HG03442 (cell line): ENCODE data around the gene SP6.

Experiments used
- ATAC-seq: cut with Tn5 transposase; IDR thresholded peaks from one replicate; pipeline ENCODE4 v1.9.1; 2021; ENCODE audit warnings: mild to moderate bottlenecking, moderate library complexity; ENCODE audit not compliant: unreplicated experiment

Gene SP6

DNA sequence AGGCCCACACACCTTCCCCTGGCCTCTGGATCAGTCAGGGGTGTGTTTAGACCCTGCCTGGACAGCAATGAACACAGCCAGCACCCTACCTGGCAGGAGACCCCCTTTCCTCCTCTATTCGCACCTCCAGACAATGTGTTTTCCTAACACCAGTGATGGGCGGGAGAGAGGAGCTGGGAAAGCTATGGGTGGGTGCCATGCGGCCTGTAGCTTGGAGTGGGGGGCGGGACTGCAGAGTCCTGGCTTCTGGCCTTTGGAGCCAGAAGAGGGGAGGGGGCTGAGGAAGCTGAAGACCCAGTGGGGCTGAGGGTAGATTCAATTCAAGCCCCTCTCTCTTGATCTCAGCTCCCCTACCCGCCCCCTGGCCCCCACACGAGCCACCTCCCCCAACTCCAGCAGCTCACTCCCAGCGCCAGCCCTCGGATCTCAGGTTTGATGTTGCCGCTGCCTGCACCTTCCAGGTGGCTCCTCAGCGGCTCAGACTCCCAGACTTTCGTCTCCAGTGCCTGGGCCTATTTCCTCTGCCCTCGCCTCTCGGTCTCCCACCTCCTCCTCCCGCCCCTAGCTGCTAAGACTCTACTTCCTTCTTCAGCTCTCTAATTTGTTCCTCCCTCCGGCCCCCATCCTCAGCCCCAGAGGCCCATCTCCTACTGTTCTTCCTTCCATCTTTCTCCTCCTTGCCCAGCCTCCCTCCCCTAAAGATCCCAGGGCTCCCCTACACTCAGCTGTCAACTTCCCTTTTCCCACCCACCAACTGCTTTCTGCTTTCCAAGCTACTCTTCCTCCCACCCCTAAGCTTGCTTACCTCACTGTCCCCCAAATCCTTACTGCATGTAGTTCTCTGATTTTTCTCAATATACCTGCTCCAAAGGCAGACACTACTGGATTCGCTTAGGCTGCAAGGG lies 6.8 kb upstream of the SP6 start:
- ATAC-seq, result no peak

DNA sequence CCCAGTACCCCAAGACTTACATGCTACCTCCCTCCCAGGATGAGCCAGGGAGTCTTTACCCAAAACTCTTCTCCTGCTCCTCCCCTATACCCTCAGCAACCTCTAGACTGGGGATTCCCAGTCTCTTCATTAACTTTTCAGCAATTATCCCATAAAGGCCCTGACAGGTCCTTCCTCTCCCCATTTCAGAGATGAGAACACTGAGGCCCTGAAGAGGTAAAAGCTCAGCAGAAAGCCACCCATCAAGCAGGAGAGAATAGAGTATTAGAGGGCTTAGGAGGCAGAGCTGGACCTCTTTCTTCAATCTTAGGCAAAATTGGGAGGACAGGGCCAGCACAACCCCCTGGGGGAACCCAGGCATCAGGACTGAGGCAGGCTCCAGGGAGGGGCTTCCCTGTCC lies 5.9 kb upstream of the SP6 start:
- ATAC-seq, result no peak

DNA sequence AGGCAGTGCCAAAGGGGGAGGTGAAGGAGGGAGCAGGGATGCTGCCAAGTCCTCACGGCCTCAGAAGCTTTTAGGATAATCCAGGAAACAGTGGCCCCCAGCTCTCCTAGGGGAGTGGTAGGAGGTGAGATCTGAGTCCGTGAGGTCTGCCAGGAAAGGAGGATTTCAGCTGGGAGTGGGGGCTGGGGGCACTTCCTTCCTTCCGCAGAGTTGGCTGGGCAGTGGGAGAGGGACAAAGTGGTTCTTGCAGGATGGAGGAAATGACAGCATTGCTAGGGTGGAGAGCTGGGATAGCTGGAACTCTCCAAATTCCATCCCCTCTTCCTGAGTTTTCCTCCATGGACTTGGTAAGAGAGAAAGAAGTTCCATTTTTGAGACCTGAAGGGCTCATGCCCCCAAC lies 4.8 kb upstream of the SP6 start:
- ATAC-seq, result no peak

GRCh38 chr17:47853616-47854015 lies 2.7 kb upstream of the SP6 start:
- ATAC-seq, result no peak

- ATAC-seq, result no peak
Measured at GRCh38 chr17:47852113-47852949, 1.4 kb upstream of the SP6 start.

DNA sequence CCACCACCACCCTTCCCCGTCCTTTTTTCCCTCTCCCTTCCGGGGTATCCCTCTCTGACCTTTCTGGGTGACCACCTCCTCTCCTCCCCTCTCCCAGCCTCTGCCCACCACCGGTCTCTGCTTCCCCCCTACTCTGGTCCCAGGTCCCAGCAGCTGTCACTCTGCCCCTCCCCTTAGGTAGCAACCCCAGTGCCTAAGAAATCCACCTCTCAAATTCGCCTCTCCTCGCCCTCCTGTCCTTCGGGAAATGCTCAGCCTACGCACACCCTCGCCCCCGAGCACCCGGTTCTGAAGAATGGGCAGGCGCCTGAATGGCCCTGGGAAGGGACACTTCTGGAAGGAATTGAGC lies 775 bp upstream of the SP6 start:
- ATAC-seq, result no peak

DNA sequence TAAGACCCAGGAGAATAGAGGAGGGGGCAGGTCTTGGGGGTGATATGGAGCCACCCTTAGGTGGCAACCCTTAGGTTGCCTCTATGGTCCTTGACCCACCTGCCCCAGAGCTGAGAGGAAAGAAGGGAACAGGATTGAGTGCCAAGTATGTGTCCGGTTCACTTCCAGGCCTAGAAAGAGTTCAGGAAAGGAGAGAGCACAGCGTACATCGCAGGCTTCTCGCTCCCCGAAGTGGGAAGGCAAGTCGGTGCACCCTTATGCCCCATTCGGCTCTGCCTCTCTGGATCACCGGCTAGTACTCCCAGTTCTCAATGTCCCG lies 631 bp downstream of the SP6 start:
- no peak for ATAC-seq

GRCh38 chr17:47848198-47848513 lies 2.8 kb downstream of the SP6 start:
- no peak for ATAC-seq

DNA sequence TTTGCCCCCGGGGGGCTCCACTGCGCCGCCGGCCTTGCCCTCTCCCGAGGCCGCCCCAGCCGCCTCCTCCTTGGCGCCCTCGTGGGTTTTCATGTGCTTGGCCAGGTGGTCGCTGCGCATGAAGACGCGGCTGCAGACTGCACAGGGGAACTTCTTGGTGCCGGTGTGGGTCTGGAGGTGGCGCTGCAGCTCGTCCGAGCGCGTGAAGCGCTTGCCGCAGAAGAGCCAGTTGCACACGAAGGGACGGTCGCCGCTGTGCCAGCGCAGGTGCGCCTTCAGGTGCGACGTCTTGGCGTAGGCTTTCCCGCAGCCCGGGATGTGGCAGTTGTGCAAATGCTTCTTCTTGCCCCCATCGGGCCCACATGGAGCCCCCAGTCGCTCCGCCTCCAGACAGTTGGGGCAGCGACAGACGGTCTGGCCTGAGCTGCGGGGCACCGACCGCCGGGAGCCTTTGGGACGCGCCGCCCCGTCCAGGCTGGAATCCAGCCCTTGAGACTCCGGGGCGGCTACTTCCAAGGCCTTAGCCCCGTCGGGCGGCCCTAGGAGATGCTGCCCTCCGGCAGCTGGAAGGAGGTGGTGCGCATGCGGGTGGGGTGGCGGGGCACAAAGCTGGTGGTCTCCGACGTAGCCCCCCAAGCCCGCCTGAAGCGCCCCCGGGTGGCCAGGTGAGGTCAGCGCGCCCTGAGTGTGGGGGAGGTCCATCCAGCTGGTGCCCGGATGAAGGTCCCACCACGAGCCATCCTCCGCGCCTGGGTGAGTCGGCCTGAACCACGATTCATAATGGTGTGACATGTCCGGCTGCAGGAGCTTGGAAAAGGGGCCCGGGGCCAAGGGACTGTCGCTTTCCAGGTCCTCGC lies 3.4 kb downstream of the SP6 start:
- ATAC-seq, result no peak

GRCh38 chr17:47846716-47847340 lies 4.1 kb downstream of the SP6 start:
- no peak for ATAC-seq

- ATAC-seq, result no peak
Measured at GRCh38 chr17:47845716-47846075, 5.3 kb downstream of the SP6 start.

- no peak for ATAC-seq
Measured at GRCh38 chr17:47844814-47845715, 5.9 kb downstream of the SP6 start.

DNA sequence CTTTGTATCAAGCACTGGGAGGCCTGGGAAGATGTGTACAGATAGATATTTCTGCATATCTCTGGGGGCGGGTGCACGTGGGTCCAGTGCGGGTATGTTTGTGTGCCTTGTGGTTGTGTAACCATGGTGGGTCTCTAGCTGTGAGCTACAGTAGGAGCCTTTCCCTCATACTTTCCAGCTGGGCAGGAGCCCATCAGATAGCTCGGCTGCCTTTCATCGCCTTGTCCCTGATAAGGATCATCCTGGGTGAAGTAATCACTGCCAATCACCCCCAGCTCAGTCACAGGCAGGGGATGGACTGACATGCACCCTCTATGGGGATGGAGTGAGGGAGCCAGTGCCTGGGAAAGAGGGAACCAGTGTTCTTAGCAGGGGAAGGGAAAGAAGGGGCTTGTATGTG lies 6.7 kb downstream of the SP6 start:
- ATAC-seq, result no peak

DNA sequence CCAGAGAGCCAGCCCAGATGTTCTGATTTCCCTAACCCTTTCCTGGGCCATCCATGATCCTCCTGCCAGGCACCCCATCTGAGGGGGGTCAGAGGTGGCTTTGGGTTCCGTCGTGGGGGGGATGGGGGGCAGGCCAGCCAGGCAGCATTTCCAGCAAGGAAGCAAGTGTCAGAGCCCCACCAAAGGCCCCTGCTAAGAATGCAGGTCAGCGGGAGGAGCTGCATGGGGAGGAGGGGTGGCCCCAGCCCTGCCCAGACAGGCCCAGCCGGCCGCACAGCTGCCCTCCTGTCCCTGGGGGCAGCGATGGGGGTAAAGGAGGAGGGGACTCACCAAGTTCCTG lies 7.6 kb downstream of the SP6 start:
- ATAC-seq, result no peak

DNA sequence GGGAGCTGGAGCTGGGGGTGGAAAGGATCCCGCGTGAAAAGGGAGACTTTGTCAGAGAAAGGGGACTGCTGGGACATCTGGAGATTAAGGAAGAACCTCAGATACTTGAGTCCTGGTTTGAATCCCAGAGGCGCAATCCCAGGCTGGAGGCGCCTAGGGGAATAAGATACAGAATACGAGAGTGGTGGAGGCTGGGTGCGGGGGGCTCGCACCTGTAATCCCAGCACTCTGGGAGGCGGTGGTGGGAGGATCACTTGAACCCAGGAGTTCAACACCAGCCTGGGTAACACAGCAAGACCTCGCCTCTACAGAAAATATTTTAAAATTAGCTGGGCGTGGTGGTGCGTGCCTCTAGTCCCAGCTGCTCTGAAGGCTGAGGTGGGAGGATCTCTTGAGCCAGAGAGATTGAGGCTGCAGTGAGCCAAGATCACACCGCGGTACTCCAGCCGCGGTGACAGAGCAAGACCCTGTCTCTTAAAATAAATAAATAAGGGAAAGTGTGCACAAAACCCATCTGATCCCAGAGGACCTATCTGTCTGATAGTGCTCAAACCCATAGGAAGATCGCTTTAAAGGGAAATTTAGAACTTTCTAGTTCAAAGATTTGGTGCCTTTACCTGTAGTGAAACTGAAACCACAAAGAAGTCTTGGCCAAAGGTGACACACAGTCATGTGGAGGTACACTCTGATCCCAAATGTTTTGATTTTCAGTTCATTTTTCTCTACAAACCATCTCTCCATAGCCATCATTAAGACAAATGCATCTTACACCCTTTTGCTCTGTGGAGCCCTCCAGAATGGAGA lies 9.3 kb downstream of the SP6 start:
- ATAC-seq, result no peak

- peak; percentile 77 for ATAC-seq
Measured at GRCh38 chr17:47840742-47841487, 10.0 kb downstream of the SP6 start, which contains the start of gene SCRN2. Gene SCRN2, minus strand, starts transcription at chr17:47841273. Its CDS starts 430 bp downstream, at chr17:47840843.

- ATAC-seq, result no peak
Measured at GRCh38 chr17:47840001-47840741, 10.8 kb downstream of the SP6 start.

DNA sequence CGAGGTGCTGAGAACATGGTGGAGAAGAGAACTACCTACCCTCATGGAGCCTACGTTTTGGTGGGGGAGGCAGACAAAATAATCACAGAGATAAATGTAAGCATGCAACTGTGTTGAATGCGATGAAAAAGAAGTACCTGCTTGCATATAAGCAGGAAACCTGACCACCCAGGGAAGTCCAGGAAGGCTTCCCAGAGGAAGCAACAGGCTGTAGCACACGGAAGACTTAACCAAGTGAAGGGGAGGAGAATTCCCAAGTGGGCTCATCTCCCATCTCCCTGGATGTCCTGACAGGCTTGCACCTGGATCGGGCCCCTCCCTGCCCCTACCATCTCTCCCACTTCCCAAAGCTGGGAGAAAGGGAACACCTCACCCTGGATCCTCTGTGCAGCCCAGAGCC lies 11.9 kb downstream of the SP6 start:
- ATAC-seq, result no peak
